Thyroid gland (tissue), 4 donors: ENCODE measurements around the gene ATG12. TPM values are rescaled to one million over a fixed set of nuclear protein-coding genes. Genes with fewer than 3 reads are reported as not detected.
"Not testable (repeated sequence)": the region's sequence is repeated elsewhere in the genome, so short reads cannot be mapped to it uniquely, and the experiment has no call there.

Experiments used
- DNase-seq, 2 donors: peaks; one replicate each; pipeline ENCODE4 v3.0.0-alpha.2; 2019
- H3K27ac ChIP-seq, 3 donors: fragments of 200-600 bp; sonication (generic); 1 replicate in 2 of 3; 2 replicates in 1 of 3; pipeline ENCODE4 v1.5.1; 2016 to 2019; ENCODE audit warnings: mild to moderate bottlenecking in 1 of 3, moderate library complexity in 1 of 3
- H3K27me3 ChIP-seq: fragments of 200-600 bp; sonication (generic); one replicate; pipeline ENCODE4 v1.5.1; 2019
- H3K36me3 ChIP-seq, 2 donors: fragments of 200-600 bp; sonication (generic); one replicate each; pipeline ENCODE4 v1.5.1; 2016 to 2019
- H3K4me1 ChIP-seq, 2 donors: fragments of 200-600 bp; sonication (generic); one replicate each; pipeline ENCODE4 v1.5.1; 2017 to 2019
- H3K4me3 ChIP-seq, 3 donors: fragments of 200-600 bp; sonication (generic); replicated peaks in 1 of 3; 1 replicate in 2 of 3; 2 replicates in 1 of 3; pipeline ENCODE4 v1.5.1; 2016; ENCODE audit warnings: mild to moderate bottlenecking in 1 of 3
- H3K9me3 ChIP-seq: fragments of 200-600 bp; sonication (generic); one replicate; pipeline ENCODE4 v1.5.1; 2017
- CTCF ChIP-seq, 6 experiments: fragments of 200-600 bp in 3 of 6; fragments of 450-650 bp in 3 of 6; sonication (generic) in 3 of 6; IDR thresholded peaks; one replicate each; pipeline ENCODE4 v1.5.1; 2016 to 2019; ENCODE audit warnings: antibody characterized with exemption in 6 of 6, mild to moderate bottlenecking in 2 of 6, inconsistent platforms in 1 of 6, moderate library complexity in 1 of 6
- POLR2A ChIP-seq, 2 donors: fragments of 450-650 bp; IDR thresholded peaks; one replicate each; pipeline ENCODE4 v1.6.1; 2017; ENCODE audit warnings: antibody characterized with exemption in 2 of 2, mild to moderate bottlenecking in 2 of 2, moderate library complexity in 1 of 2
- WGBS, 2 donors: methylation state at CpG; one replicate each; pipeline ENCODE4 v1.1.5; 2017; 5-methylcytosine and 5-hydroxymethylcytosine counted together
- intact Hi-C: fragments of 100-400 bp; cut with DNase I; formaldehyde crosslinking; loops from one replicate; pipeline ENCODE4 v1.15.1; 2023
- total RNA-seq, 4 donors: library from RNA; depleted of rRNA; stranded (reverse); fragments of >200 nt; gene quantifications; one replicate each; pipeline ENCODE4 v1.2.3, GENCODE V29; 2016

Gene ATG12
- total RNA-seq, 4 donors from 2014 or later = 42.0 to 98.7 (median 68.1) TPM

- Histone ChIP-seq H3K36me3 (peaks cover 12 to 38% of the 10 kb centered on the region in 2 donors), H3K9me3 (no peaks in the 10 kb centered on the region), H3K4me1 (no peaks in the 10 kb centered on the region), H3K27me3 (no peaks in the 10 kb centered on the region), H3K4me3 (no peak overlapping the region), H3K27ac (no peak overlapping the region)
- intact Hi-C loops = no loop called here
- WGBS, 2 donors = 54 to 61% methylated on average over 2 of the region's 2 CpGs
- DNase-seq = no peak
- no peak for TF ChIP-seq POLR2A (IDR thresholded peaks at IDR 0.05)
- peak; percentile 28 to 77 (median 44) for TF ChIP-seq CTCF (IDR thresholded peaks at IDR 0.05)
Measured at GRCh38 chr5:115831163-115831768, 10.1 kb downstream of the ATG12 start.

- no peak for DNase-seq
- H3K4me3 ChIP-seq = no peak overlapping the region
- 83 to 94% methylated on average over 5 of the region's 5 CpGs for WGBS, 2 donors
- no peaks in the 10 kb centered on the region for H3K9me3 ChIP-seq
- H3K27me3 ChIP-seq = no peaks in the 10 kb centered on the region
- H3K36me3 ChIP-seq = peaks cover 12 to 29% of the 10 kb centered on the region in 2 donors
- TF ChIP-seq CTCF (IDR thresholded peaks at IDR 0.05) (no peak), POLR2A (IDR thresholded peaks at IDR 0.05) (no peak)
- H3K4me1 ChIP-seq = no peaks in the 10 kb centered on the region
- H3K27ac ChIP-seq = no peak overlapping the region
- intact Hi-C loops = no loop called here
Measured at GRCh38 chr5:115829913-115830312, 11.5 kb downstream of the ATG12 start.

DNA sequence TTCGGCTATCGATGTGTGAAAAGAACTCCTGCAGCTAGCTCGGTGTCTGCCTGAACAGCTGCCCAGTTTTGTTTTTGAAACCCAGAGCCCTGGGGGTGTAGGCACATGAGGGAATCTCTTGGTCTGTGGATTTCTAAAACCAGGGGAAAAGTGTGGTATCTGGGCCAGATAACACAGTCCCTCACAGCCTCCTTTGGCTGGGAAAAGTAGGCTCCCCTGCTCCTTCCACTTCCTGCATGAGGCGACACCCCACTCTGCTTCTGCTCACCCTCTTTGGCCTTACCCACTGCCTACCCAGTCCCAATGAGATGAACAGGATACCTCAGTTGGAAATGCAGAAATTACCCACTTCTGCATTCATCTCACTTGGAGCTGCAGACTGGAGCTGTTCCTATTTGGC is 15.4 kb downstream of the ATG12 start:
- no peaks in the 10 kb centered on the region for H3K27me3 ChIP-seq
- no peaks in the 10 kb centered on the region for H3K9me3 ChIP-seq
- DNase-seq = no peak
- no peak overlapping the region for H3K27ac ChIP-seq
- intact Hi-C loops = no loop called here
- no peak for TF ChIP-seq POLR2A (IDR thresholded peaks at IDR 0.05)
- no peak for TF ChIP-seq CTCF (IDR thresholded peaks at IDR 0.05)
- H3K4me3 ChIP-seq = no peak overlapping the region
- no peaks in the 10 kb centered on the region for H3K4me1 ChIP-seq
- peaks cover 5 to 14% of the 10 kb centered on the region in 2 donors for H3K36me3 ChIP-seq
- 97 to 98% methylated on average over 4 of the region's 4 CpGs for WGBS, 2 donors

DNA sequence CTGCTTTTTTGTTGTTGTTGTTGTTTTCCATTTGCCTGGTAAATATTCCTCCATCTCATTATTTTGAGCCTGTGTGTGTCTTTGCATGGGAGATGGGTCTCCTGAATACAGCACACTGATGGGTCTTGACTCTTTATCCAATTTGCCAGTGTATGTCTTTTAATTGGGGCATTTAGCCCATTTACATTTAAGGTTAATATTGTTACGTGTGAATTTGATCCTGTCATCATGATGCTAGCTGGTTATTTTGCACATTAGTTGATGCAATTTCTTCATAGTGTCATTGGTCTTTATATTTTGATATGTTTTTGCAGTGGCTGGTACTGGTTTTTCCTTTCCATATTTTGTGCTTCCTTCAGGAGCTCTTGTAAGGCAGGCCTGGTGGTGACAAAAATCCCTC is 16.4 kb downstream of the ATG12 start:
- intact Hi-C loops = not testable (repeated sequence)
- 93 to 100% methylated on average over 1 of the region's 1 CpG for WGBS, 2 donors

GRCh38 chr5:115820846-115821245 is 20.5 kb downstream of the ATG12 start:
- no peaks in the 10 kb centered on the region for H3K9me3 ChIP-seq
- no peak overlapping the region for H3K27ac ChIP-seq
- intact Hi-C loops = no loop called here
- H3K4me1 ChIP-seq = peaks cover 3 to 8% of the 10 kb centered on the region in 2 donors
- no peak overlapping the region for H3K4me3 ChIP-seq
- WGBS, 2 donors = 91 to 96% methylated on average over 1 of the region's 1 CpG
- TF ChIP-seq CTCF (IDR thresholded peaks at IDR 0.05) = no peak
- TF ChIP-seq POLR2A (IDR thresholded peaks at IDR 0.05) = no peak
- H3K36me3 ChIP-seq = no peaks in the 10 kb centered on the region
- DNase-seq = no peak
- H3K27me3 ChIP-seq = no peaks in the 10 kb centered on the region

More for the DNA sequence above, 16.4 kb downstream of the ATG12 start:
- H3K9me3 ChIP-seq, DNase-seq, H3K4me1 ChIP-seq, H3K27ac ChIP-seq, H3K4me3 ChIP-seq, H3K27me3 ChIP-seq: not testable (repeated sequence)
- H3K36me3 ChIP-seq = peaks cover 5 to 14% of the 10 kb centered on the region in 2 donors
